Tibial artery (tissue), 4 donors: ENCODE measurements around the gene TMEM272.

Experiments
- DNase-seq, 2 donors: peaks; one replicate each; pipeline ENCODE4 v3.0.0-alpha.2; 2019
- H3K27ac ChIP-seq, 2 donors: fragments of 200-600 bp; sonication (generic) in 1 of 2; 1 replicate in 1 of 2; 2 replicates in 1 of 2; pipeline ENCODE4 v1.5.1; 2018 to 2019; ENCODE audit warnings: mild to moderate bottlenecking in 1 of 2
- H3K27me3 ChIP-seq, 2 donors: fragments of 200-600 bp; sonication (generic) in 1 of 2; one replicate each; pipeline versions ENCODE4 v1.5.1 to v1.6.0; 2016 to 2019
- H3K36me3 ChIP-seq, 3 donors: fragments of 200-600 bp; sonication (generic) in 2 of 3; one replicate each; pipeline ENCODE4 v1.5.1; 2016 to 2019; ENCODE audit warnings: mild to moderate bottlenecking in 2 of 3
- H3K4me1 ChIP-seq, 4 donors: fragments of 200-600 bp; sonication (generic) in 2 of 4; 1 replicate in 3 of 4; 2 replicates in 1 of 4; pipeline ENCODE4 v1.5.1; 2016 to 2019
- H3K4me3 ChIP-seq, 2 donors: fragments of 200-600 bp; sonication (generic) in 1 of 2; 1 replicate in 1 of 2; 2 replicates in 1 of 2; pipeline ENCODE4 v1.5.1; 2018 to 2019; ENCODE audit warnings: mild to moderate bottlenecking in 2 of 2
- H3K9me3 ChIP-seq, 3 donors: fragments of 200-600 bp; sonication (generic) in 1 of 3; one replicate each; pipeline ENCODE4 v1.5.1; 2016 to 2019
- intact Hi-C: fragments of 100-400 bp; cut with DNase I; formaldehyde crosslinking; loops from one replicate; pipeline ENCODE4 v1.15.0; 2023; ENCODE audit warnings: low total_unique reads
- TF ChIP-seq, protein P1 (sequence below), 2 experiments: fragments of 200-600 bp in 1 of 2; fragments of 450-650 bp in 1 of 2; IDR thresholded peaks; one replicate each; pipeline ENCODE4 v1.5.1; 2017 to 2019; ENCODE audit warnings: antibody characterized with exemption in 2 of 2, mild to moderate bottlenecking in 1 of 2, moderate library complexity in 1 of 2

The TMEM272 gene

GRCh38 chr13:51770160-51770559 is 74.8 kb downstream of the TMEM272 start:
- intact Hi-C loops, result no loop called here
- H3K4me3 ChIP-seq, result no peak overlapping the region
- no peak for DNase-seq
- no peaks in the 10 kb centered on the region for H3K27me3 ChIP-seq
- peaks cover 0 to 37% (median 29%) of the 10 kb centered on the region in 4 donors for H3K4me1 ChIP-seq
- TF ChIP-seq, protein P1, sequence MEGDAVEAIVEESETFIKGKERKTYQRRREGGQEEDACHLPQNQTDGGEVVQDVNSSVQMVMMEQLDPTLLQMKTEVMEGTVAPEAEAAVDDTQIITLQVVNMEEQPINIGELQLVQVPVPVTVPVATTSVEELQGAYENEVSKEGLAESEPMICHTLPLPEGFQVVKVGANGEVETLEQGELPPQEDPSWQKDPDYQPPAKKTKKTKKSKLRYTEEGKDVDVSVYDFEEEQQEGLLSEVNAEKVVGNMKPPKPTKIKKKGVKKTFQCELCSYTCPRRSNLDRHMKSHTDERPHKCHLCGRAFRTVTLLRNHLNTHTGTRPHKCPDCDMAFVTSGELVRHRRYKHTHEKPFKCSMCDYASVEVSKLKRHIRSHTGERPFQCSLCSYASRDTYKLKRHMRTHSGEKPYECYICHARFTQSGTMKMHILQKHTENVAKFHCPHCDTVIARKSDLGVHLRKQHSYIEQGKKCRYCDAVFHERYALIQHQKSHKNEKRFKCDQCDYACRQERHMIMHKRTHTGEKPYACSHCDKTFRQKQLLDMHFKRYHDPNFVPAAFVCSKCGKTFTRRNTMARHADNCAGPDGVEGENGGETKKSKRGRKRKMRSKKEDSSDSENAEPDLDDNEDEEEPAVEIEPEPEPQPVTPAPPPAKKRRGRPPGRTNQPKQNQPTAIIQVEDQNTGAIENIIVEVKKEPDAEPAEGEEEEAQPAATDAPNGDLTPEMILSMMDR (IDR thresholded peaks at IDR 0.05), result no peak
- H3K27ac ChIP-seq, result peak overlapping the region; percentile 87 to 89
- H3K9me3 ChIP-seq, result no peaks in the 10 kb centered on the region
- peaks cover 0 to 25% (median 11%) of the 10 kb centered on the region in 3 donors for H3K36me3 ChIP-seq

DNA sequence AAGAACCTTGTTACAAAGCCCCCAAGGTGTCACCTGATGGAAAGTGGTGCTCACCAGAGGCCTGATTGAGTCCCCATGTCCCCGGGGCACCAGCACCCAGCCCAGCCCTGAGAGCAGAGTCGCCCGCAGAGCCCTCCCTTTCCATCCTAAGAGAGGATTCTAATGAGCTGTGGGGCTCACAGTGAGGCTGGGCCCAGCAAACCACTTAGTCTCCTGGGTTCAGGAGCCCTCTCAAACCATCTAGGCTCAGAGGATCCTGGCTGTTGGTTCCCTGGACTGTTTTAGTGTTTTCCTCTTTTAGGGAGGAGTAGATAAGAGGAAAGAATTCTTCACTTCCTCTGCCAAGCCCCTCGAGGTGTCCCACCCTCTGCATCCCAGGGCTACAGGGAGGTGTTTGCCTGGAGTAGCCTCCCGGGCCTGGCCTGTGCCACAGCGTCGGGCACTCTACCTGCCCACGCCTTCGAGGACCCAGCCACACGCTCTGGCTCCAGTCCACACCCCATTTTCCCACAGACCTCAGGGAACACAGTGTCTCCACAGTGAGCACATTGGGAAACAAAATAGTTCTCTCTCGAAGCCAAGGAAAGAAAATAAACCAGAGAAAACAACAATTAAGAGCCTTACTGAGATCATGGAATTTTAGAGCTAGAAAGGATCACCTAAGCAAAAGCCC is 75.4 kb downstream of the TMEM272 start:
- Histone ChIP-seq H3K9me3 (no peaks in the 10 kb centered on the region), H3K27ac (peak overlapping the region; percentile 87 to 89), H3K4me3 (no peak overlapping the region), H3K36me3 (peaks cover 0 to 25% (median 11%) of the 10 kb centered on the region in 3 donors), H3K4me1 (peaks cover 0 to 43% (median 31%) of the 10 kb centered on the region in 4 donors), H3K27me3 (no peaks in the 10 kb centered on the region)
- peak; percentile 88 to 92 for DNase-seq
- intact Hi-C loops, result no loop called here
- TF ChIP-seq, protein P1 (IDR thresholded peaks at IDR 0.05), result no peak

DNA sequence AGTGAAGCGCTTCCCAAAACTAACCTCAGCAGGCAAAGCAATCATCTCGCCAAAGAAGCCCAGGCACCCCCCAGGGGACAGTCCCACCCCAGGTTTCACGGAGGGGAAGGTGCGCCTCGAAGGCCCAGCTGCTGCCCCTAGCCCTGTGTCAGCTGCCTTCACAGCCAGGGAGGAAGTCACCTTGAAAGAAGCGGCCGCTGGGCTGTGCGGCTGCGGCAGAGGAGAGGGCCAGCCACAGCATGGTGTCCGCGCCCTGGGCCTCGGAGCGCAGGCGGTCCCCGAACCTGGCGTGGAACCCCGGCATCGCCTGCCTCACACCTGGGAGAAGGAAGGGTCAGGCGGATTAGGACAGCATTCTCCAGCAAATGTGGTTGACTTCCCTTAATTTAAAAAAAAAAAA is 76.0 kb downstream of the TMEM272 start:
- TF ChIP-seq, protein P1 (IDR thresholded peaks at IDR 0.05), result no peak
- peaks cover 0 to 49% (median 34%) of the 10 kb centered on the region in 4 donors for H3K4me1 ChIP-seq
- peaks cover 0 to 25% (median 11%) of the 10 kb centered on the region in 3 donors for H3K36me3 ChIP-seq
- no peak overlapping the region for H3K4me3 ChIP-seq
- H3K27ac ChIP-seq, result peak overlapping the region; percentile 87 to 89
- no peaks in the 10 kb centered on the region for H3K9me3 ChIP-seq
- intact Hi-C loops, result no loop called here
- DNase-seq, result no peak
- H3K27me3 ChIP-seq, result no peaks in the 10 kb centered on the region

- Histone ChIP-seq H3K27me3 (no peaks in the 10 kb centered on the region), H3K4me1 (peaks cover 0 to 54% (median 35%) of the 10 kb centered on the region in 4 donors), H3K36me3 (peaks cover 0 to 19% (median 8%) of the 10 kb centered on the region in 3 donors), H3K4me3 (no peak overlapping the region), H3K27ac (peak overlapping the region; percentile 87 to 89), H3K9me3 (no peaks in the 10 kb centered on the region)
- DNase-seq, result no peak
- intact Hi-C loops, result no loop called here
- TF ChIP-seq, protein P1 (IDR thresholded peaks at IDR 0.05), result no peak
Measured at GRCh38 chr13:51768378-51768921, 76.5 kb downstream of the TMEM272 start.

- intact Hi-C loops, result no loop called here
- no peak overlapping the region for H3K4me3 ChIP-seq
- H3K9me3 ChIP-seq, result no peaks in the 10 kb centered on the region
- H3K36me3 ChIP-seq, result peaks cover 0 to 23% (median 7%) of the 10 kb centered on the region in 3 donors
- peaks cover 0 to 56% (median 36%) of the 10 kb centered on the region in 4 donors for H3K4me1 ChIP-seq
- no peaks in the 10 kb centered on the region for H3K27me3 ChIP-seq
- H3K27ac ChIP-seq, result peak overlapping the region in 1 of 2 donors; percentile 32
- DNase-seq, result no peak
- TF ChIP-seq, protein P1 (IDR thresholded peaks at IDR 0.05), result no peak
Measured at GRCh38 chr13:51767100-51767499, 77.9 kb downstream of the TMEM272 start.
